Heart left ventricle (tissue), 16 donors: ENCODE data around the gene SRRM2. TPM values are rescaled to one million over a fixed set of nuclear protein-coding genes. Genes with fewer than 3 reads are reported as not detected.

Experiments used
- ATAC-seq, 4 donors: fragments of 200-7000 bp; cut with Tn5 transposase; one replicate each; pipeline ENCODE4 v1.9.1; 2020 to 2022; ENCODE audit warnings: moderate library complexity in 4 of 4, mild to moderate bottlenecking in 3 of 4, moderate number of reproducible peaks in 1 of 4
- DNase-seq, 5 donors: peaks; one replicate each; pipeline ENCODE4 v3.0.0-alpha.2; 2020
- H3K27ac ChIP-seq, 12 donors: fragments of 200-600 bp; sonication (generic) in 4 of 12; one replicate each; pipeline versions ENCODE4 v1.5.0 to v1.8.0; 2016 to 2022; ENCODE audit warnings: mild to moderate bottlenecking in 2 of 12
- H3K27me3 ChIP-seq, 9 donors: fragments of 200-600 bp; sonication (generic) in 2 of 9; one replicate each; pipeline versions ENCODE4 v1.5.1 to v1.8.0; 2016 to 2022; ENCODE audit warnings: mild to moderate bottlenecking in 3 of 9
- H3K36me3 ChIP-seq, 9 donors: fragments of 200-600 bp; sonication (generic) in 2 of 9; one replicate each; pipeline versions ENCODE4 v1.5.0 to v1.8.0; 2018 to 2022; ENCODE audit warnings: mild to moderate bottlenecking in 2 of 9
- H3K4me1 ChIP-seq, 12 donors: fragments of 200-600 bp; sonication (generic) in 4 of 12; one replicate each; pipeline versions ENCODE4 v1.5.0 to v1.8.0; 2016 to 2022; ENCODE audit warnings: mild to moderate bottlenecking in 3 of 12
- H3K4me3 ChIP-seq, 12 donors: fragments of 200-600 bp; sonication (generic) in 4 of 12; one replicate each; pipeline versions ENCODE4 v1.5.0 to v1.8.0; 2017 to 2022; ENCODE audit warnings: mild to moderate bottlenecking in 9 of 12, moderate library complexity in 4 of 12
- H3K9me3 ChIP-seq, 12 donors: fragments of 200-600 bp; sonication (generic) in 4 of 12; one replicate each; pipeline versions ENCODE4 v1.5.0 to v1.8.0; 2016 to 2022; ENCODE audit warnings: mild to moderate bottlenecking in 1 of 12
- CTCF ChIP-seq, 12 donors: fragments of 200-600 bp; sonication (generic) in 4 of 12; IDR thresholded peaks; one replicate each; pipeline versions ENCODE4 v1.5.0 to v1.8.0; 2018 to 2022; ENCODE audit warnings: antibody characterized with exemption in 12 of 12, mild to moderate bottlenecking in 5 of 12
- WGBS, 4 donors: extraction: QIAGEN DNeasy Blood & Tissue Kit in 2 of 4; methylation state at CpG; one replicate each; pipeline versions ENCODE4 v1.1.5 to v1.1.7; 2013 to 2018; 5-methylcytosine and 5-hydroxymethylcytosine counted together
- intact Hi-C, 10 donors: fragments of 100-400 bp; cut with DNase I; formaldehyde crosslinking; loops; one replicate each; pipeline versions ENCODE4 v1.11.1 to v1.14.2; 2022
- polyA plus RNA-seq, 2 donors: library from polyadenylated mRNA; stranded (reverse); fragments of 200-250 nt; gene quantifications; one replicate each; pipeline ENCODE4 v1.2.3, GENCODE V29; 2013
- total RNA-seq, 9 donors: library from RNA; depleted of rRNA in 2 of 9; stranded (reverse); fragments of >200 nt in 2 of 9; fragmentation: NEBNext Ultra II Directional in 3 of 9; extraction: Animal tissue kit (Norgen Biotek cat#: 25700) in 3 of 9; gene quantifications; one replicate each; pipeline versions ENCODE4 v1.1.0 to v1.2.4, GENCODE V29; 2016 to 2023
- donor health status: ischemic (EF 13 %, LVEDD 7.1; RV severe dilation, severe dysfunction).
- donor health status: healthy with polysubstance abuse.
- donor health status: DM: no; HTN: yes; CAD: no.
- donor health status: DM: no; HTN: no; CAD: no.
- donor health status: ischemic (EF 25% LVEDD 6.9; RV normal size, moderate dysfunction).
- donor health status: ischemic (EF 25% LVEDD 5.7; RV mildly dilated, moderate dysfunction).
- donor health status: healthy.
- donor health status: DM: yes; HTN: yes; CAD: no.
- donor health status: ischemic (EF 35%, LVEDD 5.7; RV mildly dilated, moderate dysfunction).
- donor health status: nonischemic (EF 11% LVEDD 7.7; RV severe dilation, severe dysfunction).
- donor health status: DM: yes; HTN: yes; CAD: no.
- donor health status: PGD.
- donor health status: ischemic (EF 29% LVEDD 5.4; RV normal size, mild dysfunction).
- donor health status: nonischemic (EF 23%, LVEDD 6.1; RV moderate dilation, normal function).

Gene SRRM2
- total and polyA plus RNA-seq, 11 donors, result 112 to 540 (median 233) TPM

GRCh38 chr16:2819939-2820835, 67.7 kb downstream of the SRRM2 start:
- H3K36me3 ChIP-seq, result no peaks in the 10 kb centered on the region
- peaks cover 0 to 52% (median 9%) of the 10 kb centered on the region in 9 donors for H3K27me3 ChIP-seq
- no peak overlapping the region for H3K27ac ChIP-seq
- intact Hi-C loops, result no loop called here
- TF ChIP-seq CTCF (IDR thresholded peaks at IDR 0.05), result no peak
- 60 to 69% (median 64%) methylated on average over 12 to 17 of the region's 17 CpGs for WGBS, 4 donors
- H3K4me3 ChIP-seq, result no peak overlapping the region
- H3K4me1 ChIP-seq, result no peaks in the 10 kb centered on the region
- ATAC-seq, result no peak
- DNase-seq, result no peak
- no peaks in the 10 kb centered on the region for H3K9me3 ChIP-seq

Other genes with a start within 250 kb of the SRRM2 start
- gene ATP6V0C, start 238.7 kb upstream of the SRRM2 start, total RNA-seq, result 100 to 1,000 TPM in 7 of 9 donors, 10 to 100 TPM in 2; 61.6 to 209 (median 129) TPM
- gene ATP6V0C, start 238.7 kb upstream of the SRRM2 start, polyA plus RNA-seq, result 100 to 1,000 TPM; 132 to 232 TPM
- gene AMDHD2, start 232.3 kb upstream of the SRRM2 start, total RNA-seq, result 10 to 100 TPM in 5 of 9 donors, 1 to 10 TPM in 4; 8.9 to 34.0 (median 11.8) TPM
- gene AMDHD2, start 232.3 kb upstream of the SRRM2 start, polyA plus RNA-seq, result 10 to 100 TPM in 1 of 2 donors, 1 to 10 TPM in 1; 9.4 to 13.2 TPM
- under 1 TPM in 1 of 9 donors, not detected in 8; 0.18 TPM for gene CEMP1, start 221.2 kb upstream of the SRRM2 start, total RNA-seq
- gene CEMP1, start 221.2 kb upstream of the SRRM2 start, polyA plus RNA-seq, result under 1 TPM; 0.04 to 0.27 TPM
- 10 to 100 TPM; 29.1 to 54.1 (median 40.4) TPM for gene PDPK1, start 214.6 kb upstream of the SRRM2 start, total RNA-seq
- 10 to 100 TPM; 12.3 to 32.3 TPM for gene PDPK1, start 214.6 kb upstream of the SRRM2 start, polyA plus RNA-seq
- gene KCTD5, start 70.1 kb upstream of the SRRM2 start, total RNA-seq, result 10 to 100 TPM in 6 of 9 donors, 1 to 10 TPM in 3; 9.1 to 24.3 (median 11.1) TPM
- gene KCTD5, start 70.1 kb upstream of the SRRM2 start, polyA plus RNA-seq, result 10 to 100 TPM in 1 of 2 donors, 1 to 10 TPM in 1; 6.2 to 15.7 TPM
- 1 to 10 TPM in 1 of 9 donors, under 1 TPM in 5, not detected in 3; 0.19 to 1.3 (median 0.53) TPM for gene PRSS27, start 32.4 kb upstream of the SRRM2 start, total RNA-seq
- under 1 TPM; 0.25 to 0.38 TPM for gene PRSS27, start 32.4 kb upstream of the SRRM2 start, polyA plus RNA-seq
- gene ELOB, start 24.6 kb downstream of the SRRM2 start, total RNA-seq, result 1,000 to 10,000 TPM in 1 of 9 donors, 100 to 1,000 TPM in 8; 213 to 1,067 (median 294) TPM
- 100 to 1,000 TPM; 462 to 926 TPM for gene ELOB, start 24.6 kb downstream of the SRRM2 start, polyA plus RNA-seq
- gene PRSS33, start 34.9 kb downstream of the SRRM2 start, total RNA-seq, result not detected
- not detected for gene PRSS33, start 34.9 kb downstream of the SRRM2 start, polyA plus RNA-seq
- not detected for gene PRSS41, start 45.8 kb downstream of the SRRM2 start, total RNA-seq
- gene PRSS41, start 45.8 kb downstream of the SRRM2 start, polyA plus RNA-seq, result not detected
- gene PRSS21, start 64.6 kb downstream of the SRRM2 start, total RNA-seq, result not detected
- gene PRSS21, start 64.6 kb downstream of the SRRM2 start, polyA plus RNA-seq, result not detected
- gene ZG16B, start 77.7 kb downstream of the SRRM2 start, total RNA-seq, result 1 to 10 TPM in 1 of 9 donors, under 1 TPM in 1, not detected in 7; 0.50 to 3.0 TPM
- gene ZG16B, start 77.7 kb downstream of the SRRM2 start, polyA plus RNA-seq, result not detected
- not detected for gene PRSS22, start 105.5 kb downstream of the SRRM2 start, total RNA-seq
- gene PRSS22, start 105.5 kb downstream of the SRRM2 start, polyA plus RNA-seq, result not detected
- 10 to 100 TPM; 20.1 to 64.1 (median 22.6) TPM for gene FLYWCH2, start 130.6 kb downstream of the SRRM2 start, total RNA-seq
- 10 to 100 TPM; 35.3 to 53.4 TPM for gene FLYWCH2, start 130.6 kb downstream of the SRRM2 start, polyA plus RNA-seq
- gene FLYWCH1, start 159.3 kb downstream of the SRRM2 start, total RNA-seq, result 10 to 100 TPM; 26.3 to 48.4 (median 34.2) TPM
- 10 to 100 TPM; 28.3 to 29.1 TPM for gene FLYWCH1, start 159.3 kb downstream of the SRRM2 start, polyA plus RNA-seq
- under 1 TPM in 1 of 9 donors, not detected in 8; 0.27 TPM for gene KREMEN2, start 211.6 kb downstream of the SRRM2 start, total RNA-seq
- gene KREMEN2, start 211.6 kb downstream of the SRRM2 start, polyA plus RNA-seq, result not detected
- gene PAQR4, start 216.7 kb downstream of the SRRM2 start, total RNA-seq, result 10 to 100 TPM in 1 of 9 donors, 1 to 10 TPM in 8; 6.9 to 16.3 (median 9.0) TPM
- 10 to 100 TPM in 1 of 2 donors, 1 to 10 TPM in 1; 8.1 to 15.2 TPM for gene PAQR4, start 216.7 kb downstream of the SRRM2 start, polyA plus RNA-seq
- 10 to 100 TPM in 1 of 9 donors, 1 to 10 TPM in 4, under 1 TPM in 4; 0.72 to 11.9 (median 1.2) TPM for gene PKMYT1, start 227.8 kb downstream of the SRRM2 start, total RNA-seq
- gene PKMYT1, start 227.8 kb downstream of the SRRM2 start, polyA plus RNA-seq, result 1 to 10 TPM; 1.3 to 2.5 TPM